GM21381 (cell line): Measurements from ENCODE around the gene GALNT4.

Experiments used
- ATAC-seq: cut with Tn5 transposase; IDR thresholded peaks from one replicate; pipeline ENCODE4 v1.9.1; 2021; ENCODE audit warnings: mild to moderate bottlenecking, moderate library complexity; ENCODE audit not compliant: unreplicated experiment

Gene GALNT4

GRCh38 chr12:89494411-89495231 lies 30.0 kb downstream of the GALNT4 start:
- ATAC-seq, result peak; percentile 66

GRCh38 chr12:89493670-89494302 lies 30.8 kb downstream of the GALNT4 start:
- ATAC-seq, result no peak

GRCh38 chr12:89492883-89493282 lies 31.7 kb downstream of the GALNT4 start:
- no peak for ATAC-seq

- no peak for ATAC-seq
These were observed 33.7 kb downstream of the GALNT4 start for GRCh38 chr12:89490922-89491321.

GRCh38 chr12:89486264-89486663 lies 38.3 kb downstream of the GALNT4 start:
- no peak for ATAC-seq

- no peak for ATAC-seq
These were observed 40.1 kb downstream of the GALNT4 start for GRCh38 chr12:89484470-89484869.

GRCh38 chr12:89481213-89481914 lies 43.2 kb downstream of the GALNT4 start:
- no peak for ATAC-seq

GRCh38 chr12:89479982-89480381 lies 44.6 kb downstream of the GALNT4 start:
- ATAC-seq, result no peak

GRCh38 chr12:89477633-89478279 lies 46.8 kb downstream of the GALNT4 start:
- ATAC-seq, result no peak

GRCh38 chr12:89476904-89477595 lies 47.5 kb downstream of the GALNT4 start:
- no peak for ATAC-seq

GRCh38 chr12:89476232-89476631 lies 48.4 kb downstream of the GALNT4 start:
- ATAC-seq, result no peak

- ATAC-seq, result peak; percentile 45
These were observed 49.2 kb downstream of the GALNT4 start for GRCh38 chr12:89475203-89475990.

GRCh38 chr12:89474615-89475014 lies 50.0 kb downstream of the GALNT4 start:
- ATAC-seq, result no peak
